HG03439 (cell line): ENCODE results near the gene MYO18B.

Experiments
- ATAC-seq: cut with Tn5 transposase; IDR thresholded peaks from one replicate; pipeline ENCODE4 v1.9.1; 2021; ENCODE audit warnings: mild to moderate bottlenecking, moderate library complexity; ENCODE audit not compliant: unreplicated experiment

The MYO18B gene

DNA sequence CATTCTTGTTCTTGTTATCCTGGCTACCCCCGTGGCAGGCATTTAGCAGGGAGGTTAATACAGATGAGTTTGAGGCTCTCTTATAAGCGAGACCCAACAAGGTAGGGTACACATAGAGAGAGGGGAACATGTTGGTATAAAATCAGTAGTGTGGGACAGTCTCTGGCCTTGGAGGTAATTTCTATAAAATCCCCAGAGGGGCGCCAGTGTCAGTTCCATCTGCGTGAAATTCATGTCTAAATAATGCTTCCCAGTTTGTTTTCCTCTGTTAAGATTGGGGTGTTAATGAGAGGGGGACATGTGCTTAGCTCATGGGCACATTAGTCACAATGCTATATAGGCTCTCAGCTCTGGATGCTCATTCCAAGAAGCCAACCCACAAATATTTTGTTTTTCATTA lies 150.7 kb downstream of the MYO18B start:
- ATAC-seq: no peak

DNA sequence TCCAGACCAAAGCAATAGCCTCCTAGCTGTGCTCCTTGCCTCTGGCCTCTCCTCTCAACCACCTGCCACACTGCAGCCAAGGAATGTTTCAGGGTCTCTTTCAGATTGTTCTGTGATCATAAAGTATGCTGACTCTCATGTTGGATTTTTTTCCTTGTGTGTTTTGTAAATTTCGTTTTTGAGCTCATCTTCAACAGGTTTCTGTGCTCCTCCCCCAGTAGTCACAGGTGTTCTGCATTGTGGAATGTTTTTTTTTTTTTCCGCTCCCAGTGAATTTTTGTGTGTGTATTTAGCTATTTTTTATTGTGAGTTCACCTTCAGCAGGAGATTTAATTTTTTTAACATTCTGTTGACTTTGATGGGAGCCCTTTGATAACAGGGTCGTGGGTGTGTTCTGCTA lies 153.7 kb downstream of the MYO18B start:
- ATAC-seq: no peak

DNA sequence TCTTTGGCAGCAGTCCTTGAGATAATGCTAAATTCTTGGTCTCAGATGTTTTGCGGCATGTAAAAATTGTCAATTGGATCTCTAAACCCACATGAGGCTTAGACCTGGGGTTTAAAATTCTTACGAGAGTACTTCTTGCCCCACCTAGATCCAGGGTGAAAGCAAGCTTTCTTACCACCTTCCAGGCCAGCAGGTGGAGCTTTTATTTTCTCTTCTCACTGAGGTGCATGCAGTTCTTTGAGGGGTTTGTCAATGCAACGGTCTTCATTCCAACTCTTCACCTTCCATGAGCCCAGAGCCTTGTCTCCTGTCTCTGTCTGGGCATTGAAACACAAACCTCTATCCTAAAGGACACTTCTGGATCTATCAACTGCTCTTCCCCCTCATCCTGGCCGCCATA lies 154.1 kb downstream of the MYO18B start:
- no peak for ATAC-seq

DNA sequence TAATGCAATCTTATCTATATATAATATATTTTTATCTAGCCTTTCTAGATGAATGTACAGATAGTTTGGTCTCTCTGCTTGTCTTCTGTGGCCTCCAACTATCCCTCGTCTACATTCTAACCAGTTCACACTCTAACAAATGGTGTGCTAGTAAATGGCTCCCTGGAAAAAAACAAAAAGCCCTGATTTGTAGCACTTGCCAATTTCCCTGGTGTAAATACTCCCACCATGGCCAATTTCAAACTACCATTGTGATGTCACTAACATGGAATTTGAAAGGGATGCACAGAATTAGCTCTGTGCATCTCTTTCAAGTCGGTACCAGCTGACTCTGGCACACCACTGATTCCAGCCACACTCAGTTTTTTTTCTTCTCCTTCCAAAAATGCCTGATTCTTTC lies 154.6 kb downstream of the MYO18B start:
- no peak for ATAC-seq

DNA sequence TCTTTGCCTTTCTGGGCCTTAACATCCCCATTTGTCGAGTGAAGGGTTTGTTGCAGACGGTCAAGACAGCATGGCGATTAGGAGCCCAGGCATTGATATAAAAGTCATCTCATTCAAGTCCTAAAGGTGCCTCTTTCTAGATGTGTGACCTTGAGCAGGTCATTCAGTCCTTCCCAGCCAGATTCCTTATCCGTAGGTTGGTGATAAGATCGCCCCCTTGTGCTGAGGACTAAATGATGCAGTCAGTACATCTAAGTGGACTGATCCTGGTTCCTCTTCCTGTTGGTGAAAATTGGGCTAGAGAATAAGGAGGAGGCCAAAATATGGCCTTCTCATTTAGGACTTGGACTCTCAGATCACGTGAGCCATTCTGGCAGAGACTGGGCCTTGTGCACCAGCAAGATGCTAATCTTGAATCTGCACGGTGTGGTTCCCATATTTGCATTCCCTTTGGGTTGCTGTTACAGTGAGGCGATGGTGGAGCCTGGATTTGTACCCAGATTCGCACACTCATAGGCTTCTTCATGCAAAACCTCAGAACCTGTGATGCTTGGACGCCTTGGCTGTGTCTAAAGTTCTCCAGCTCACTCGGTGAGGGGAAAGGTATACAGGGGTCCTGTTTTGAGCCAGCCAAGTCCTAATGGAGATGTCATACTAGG lies 156.8 kb downstream of the MYO18B start:
- no peak for ATAC-seq

DNA sequence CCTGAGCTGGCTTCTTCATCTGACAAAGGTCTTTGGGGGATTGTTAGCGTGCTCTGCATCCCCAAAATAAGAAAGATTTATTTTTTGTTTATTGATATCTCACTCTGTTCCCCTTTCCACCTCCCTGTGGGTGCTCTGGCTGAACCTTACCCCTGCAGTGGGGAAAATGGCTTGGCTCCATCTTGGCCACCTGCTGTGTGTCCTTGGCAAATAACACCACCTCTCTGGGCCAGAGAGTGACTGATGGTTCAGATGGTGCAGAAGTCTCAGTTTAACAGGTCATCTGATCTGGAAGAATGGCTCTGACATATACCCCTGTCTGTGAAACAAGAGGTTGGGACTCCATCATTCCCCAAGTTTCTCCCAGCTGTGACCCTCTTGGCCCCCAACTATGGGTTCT lies 157.6 kb downstream of the MYO18B start:
- ATAC-seq: no peak

DNA sequence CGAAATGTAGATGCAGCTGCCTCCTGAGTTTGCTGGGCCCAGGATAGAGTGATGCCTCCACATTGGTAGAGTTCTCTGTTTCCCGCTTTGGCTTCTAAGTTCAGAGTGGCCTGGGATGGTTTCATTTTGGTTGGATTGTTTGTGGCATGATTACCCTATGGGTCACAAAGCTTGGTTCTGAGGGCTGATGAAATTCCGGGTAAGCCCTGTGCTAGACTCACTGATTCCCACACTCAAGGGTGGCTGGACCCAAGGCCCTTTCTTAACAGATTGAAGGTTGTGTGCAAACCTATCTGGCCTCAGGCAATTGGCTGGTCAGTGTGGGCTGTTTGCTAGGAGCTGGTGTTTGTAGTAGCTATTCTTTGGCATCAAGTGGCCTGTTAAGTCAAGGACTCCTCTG lies 158.4 kb downstream of the MYO18B start:
- ATAC-seq: no peak

DNA sequence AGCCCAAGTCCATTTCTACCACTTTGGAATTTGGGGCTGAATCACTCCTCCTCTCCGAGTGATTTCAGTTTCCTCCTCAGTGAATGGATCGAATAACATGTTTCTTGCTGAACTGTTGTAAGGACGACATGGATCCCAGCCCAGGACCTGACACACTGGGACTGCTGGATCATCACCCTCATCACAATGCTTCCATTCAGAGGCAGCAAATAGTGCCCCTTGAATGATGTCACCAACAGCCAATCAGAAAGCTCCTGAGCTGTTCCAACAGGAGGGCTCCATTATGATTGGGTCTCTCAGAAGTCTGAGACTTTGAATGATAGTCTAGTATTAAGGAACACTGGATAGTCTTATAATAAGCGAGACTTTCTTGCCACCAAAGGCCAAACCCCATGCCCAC lies 158.9 kb downstream of the MYO18B start:
- no peak for ATAC-seq

DNA sequence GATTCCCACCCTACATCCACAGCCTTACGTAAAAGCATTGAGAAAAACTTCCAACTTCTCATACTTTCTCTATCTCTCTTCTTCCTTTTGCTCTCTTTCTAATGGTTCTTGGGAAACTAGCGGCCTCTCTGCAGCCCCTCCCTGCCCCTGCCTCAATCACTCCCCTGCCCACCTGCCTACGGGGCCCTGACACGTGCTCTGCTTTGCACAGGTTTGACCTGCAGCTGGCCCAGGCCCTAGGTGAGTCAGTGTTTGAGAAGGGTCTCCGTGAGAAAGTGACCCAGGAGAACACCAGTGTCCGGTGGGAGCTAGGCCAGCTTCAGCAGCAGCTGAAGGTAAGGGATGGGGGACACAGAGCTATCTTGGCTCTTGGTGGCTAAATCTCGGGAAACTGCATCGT lies 160.4 kb downstream of the MYO18B start:
- no peak for ATAC-seq

DNA sequence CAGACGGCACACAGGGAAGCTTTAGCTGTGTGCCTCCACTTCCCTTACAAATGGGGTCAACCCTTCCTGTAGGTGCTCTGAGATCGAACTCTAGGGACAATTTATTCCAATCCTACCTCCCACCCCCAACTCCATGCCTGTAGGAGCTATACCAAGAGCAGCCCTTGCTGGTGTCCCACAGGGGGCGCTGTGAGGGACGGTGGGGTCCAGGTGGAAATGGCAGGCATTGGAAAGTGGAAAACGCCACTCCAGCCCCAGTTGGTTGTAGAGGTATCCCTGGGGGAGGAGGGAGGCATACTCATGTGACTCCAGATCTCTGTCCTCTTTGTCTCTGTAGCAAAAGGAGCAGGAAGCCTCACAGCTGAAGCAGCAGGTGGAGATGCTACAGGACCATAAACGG lies 161.3 kb downstream of the MYO18B start:
- ATAC-seq: no peak

DNA sequence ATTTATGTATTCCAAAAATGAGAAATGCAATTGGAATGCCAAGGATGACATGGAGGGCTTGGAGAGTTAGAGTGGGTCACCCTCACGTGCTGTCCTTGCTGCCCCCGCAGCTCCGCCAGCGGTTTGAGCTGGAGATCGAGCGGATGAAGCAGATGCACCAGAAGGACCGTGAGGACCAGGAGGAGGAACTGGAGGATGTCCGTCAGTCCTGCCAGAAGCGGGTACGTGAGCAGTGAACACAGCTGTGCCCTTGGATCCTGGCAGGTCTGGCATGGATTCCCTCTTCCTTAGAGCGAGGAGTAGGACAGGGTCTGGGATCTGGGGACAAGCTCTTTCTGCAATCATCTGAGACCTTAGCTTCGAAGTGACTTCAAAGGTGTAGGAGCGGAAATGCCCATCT lies 166.2 kb downstream of the MYO18B start:
- no peak for ATAC-seq

DNA sequence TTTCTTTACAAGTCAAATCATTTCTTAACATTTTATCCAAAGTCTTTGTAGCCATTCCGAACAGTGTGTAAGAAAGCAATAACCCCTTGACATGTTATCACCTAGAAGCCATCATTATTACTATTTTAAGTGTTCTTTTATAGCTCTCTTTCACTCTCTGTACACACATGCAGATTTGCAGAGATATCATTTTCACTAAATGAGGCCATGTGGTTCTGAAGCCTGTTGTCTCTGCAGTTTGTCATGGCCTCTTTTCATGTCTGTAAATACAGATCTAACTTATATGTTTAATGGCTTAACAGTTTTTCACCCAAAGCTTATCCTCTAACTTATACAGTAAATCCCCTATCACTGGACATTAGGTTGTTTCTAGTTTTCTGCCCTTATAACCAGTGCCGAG lies 166.8 kb downstream of the MYO18B start:
- no peak for ATAC-seq

DNA sequence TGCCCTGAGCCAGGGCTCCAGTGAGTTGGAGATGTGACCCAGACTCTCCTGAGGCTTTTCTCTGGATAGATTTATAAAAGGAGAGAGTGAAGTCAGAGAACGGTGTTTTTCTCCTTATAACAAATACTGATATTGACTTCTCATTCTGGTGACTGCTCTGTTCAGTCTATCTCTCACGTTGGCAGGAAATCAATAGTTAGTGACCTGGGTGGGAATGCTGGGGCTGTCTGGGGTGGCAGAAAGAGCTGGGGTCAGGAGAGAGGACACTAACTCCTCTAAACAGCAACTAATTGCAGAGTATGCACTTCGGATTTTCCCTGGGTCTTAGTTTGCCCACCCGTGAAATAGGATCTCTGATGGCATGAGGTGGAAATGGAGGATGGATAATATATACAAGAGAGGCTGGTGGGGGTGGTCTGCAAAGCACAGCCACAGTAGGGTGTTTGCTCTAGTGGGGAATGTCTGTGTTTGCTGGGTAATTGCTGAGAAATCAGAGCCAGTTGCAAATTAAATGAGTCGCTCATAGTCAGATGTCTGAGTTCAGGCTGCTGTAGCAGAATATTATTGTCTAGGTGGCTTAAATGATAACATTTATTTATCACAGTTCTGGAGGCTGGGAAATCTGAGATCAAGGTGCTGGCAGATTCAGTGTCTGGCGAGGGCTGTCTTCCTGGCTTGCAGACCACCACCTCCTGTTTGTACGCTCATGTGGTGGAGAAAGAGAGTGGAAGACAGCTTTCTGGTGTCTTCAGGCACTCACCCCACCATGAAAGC lies 167.8 kb downstream of the MYO18B start:
- no peak for ATAC-seq

DNA sequence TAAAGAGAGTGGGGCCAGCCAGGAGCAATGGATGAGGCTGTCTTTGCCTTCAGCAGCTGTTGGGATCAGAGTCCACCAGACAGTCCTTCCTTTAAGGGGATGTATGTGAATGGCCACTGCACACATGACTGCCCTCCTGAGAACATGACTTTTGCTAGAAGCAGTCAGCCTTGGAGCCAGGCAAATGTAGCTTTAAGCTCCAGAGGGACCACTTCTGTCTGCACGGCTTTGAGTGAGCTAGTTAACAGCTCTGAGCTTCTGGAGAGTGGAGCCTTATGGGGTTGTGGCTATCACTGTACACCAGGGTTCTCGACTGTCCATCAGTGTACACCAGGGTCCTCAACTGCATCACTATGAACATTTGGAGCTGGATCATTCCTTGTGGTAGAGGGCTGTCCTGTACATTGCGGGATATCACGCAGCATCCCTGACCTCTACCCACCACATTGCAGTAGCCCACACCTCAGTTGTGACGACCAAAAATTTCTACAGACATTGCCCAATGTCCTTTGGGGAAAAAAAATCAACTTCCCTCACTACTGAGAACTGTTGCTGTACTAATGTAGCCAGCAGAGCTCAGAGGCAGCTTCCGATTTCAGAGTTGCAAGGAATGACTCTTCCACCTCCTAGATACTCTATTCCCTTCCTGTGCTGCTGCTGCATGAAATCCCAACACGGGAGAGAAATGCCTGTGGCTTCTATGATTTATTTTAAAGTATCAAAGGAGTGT lies 169.4 kb downstream of the MYO18B start:
- ATAC-seq: no peak

DNA sequence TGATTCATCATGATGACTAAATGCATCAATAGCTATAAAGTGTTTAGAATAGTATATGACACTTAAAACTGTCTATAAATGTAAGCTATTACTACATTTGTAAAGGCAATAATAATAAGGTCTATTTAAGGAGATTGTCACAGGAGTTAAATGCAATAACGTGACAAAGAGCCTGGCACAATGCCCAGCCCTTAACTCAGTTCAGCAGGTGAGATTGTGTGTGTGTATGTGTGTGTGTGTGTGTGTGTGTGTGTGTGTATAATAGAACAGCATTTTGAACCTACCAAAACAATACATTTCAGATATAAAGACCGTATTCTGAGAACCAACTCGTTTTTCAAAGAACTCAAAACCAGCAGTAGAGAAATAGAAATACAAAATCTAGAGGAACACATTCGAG lies 177.5 kb downstream of the MYO18B start:
- ATAC-seq: no peak

DNA sequence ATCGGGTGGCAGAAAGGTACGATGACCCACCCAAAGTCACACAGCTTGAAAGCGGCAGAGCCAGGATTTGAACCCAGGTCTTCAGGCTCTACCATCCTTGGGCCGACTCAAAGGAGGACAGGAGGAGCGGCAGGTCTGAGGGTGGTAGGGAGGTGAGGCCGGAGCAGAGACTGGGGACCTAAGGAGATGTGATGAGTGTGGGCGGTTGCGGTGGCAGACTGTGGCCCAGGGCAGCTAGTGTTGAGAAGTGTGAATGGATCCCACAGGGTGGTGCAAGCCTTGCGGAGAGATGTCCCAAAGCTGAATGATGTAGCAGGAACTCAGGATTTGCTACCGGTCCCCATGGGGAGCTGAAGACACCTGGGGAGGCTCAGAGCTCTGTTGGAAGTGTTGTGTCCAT lies 180.2 kb downstream of the MYO18B start:
- no peak for ATAC-seq

DNA sequence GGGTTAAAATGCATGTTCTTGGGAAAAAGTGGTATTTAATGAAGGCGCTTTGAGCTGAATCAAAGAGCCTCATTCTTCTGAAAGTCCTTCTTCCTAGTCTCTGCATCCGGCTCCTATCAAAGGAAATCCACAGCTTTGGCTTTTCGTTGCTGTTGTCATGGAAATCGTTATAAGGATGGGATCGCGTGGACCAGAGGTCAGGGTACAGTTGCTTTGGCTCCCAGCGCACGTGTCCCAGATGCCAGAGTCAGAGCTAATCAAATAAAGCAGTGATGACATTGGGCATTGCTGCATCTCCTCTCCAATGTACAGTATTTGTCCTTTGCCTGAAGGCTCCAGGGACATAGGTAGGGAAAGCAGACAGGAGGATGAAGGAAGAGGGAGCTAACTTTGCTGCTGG lies 181.9 kb downstream of the MYO18B start:
- ATAC-seq: no peak

DNA sequence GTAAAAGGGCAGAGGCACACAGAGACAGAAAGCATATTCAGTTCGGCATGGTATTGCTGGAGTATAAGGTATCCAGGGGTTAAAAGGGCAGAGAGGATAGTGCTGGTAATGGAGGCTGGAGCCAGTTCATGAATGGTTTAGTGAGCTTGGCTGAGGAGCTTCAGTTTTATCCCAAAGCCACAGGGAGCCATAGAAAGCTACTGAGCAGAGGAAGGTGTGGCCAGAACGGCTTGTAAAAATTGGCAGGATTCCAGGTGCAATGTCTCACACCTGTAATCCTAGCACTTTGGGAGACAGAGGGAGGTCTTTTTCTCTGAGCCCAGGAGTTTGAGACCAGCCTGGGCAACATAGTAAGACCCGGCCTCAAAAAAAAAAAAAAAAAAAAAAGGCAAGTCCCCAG lies 186.1 kb downstream of the MYO18B start:
- no peak for ATAC-seq

DNA sequence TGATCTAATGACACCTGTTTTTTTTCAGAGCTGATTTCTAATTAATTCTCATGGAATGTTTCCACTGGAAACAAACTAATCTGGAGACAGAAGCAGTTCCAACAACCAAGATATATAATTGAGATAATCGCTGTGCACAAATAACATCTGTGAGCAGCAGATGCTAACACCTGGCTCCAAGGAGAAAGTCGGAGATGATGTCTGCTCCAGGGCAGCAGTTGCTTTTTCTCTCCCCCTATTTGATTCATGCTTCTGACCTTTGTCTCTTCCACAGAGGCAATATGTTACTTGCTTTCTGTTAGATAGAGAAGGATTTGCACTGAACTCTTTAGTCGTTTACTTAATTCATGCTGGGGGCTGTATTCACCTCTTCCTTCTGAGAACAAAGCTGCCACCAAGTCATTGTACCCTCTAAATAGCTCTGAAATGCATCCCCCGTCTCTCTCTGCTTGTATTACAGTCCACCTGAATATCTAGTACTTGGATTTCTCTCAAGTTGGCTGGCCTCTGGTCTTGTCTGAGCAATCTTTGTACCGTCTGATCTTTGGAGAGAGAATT lies 187.4 kb downstream of the MYO18B start:
- ATAC-seq: no peak

DNA sequence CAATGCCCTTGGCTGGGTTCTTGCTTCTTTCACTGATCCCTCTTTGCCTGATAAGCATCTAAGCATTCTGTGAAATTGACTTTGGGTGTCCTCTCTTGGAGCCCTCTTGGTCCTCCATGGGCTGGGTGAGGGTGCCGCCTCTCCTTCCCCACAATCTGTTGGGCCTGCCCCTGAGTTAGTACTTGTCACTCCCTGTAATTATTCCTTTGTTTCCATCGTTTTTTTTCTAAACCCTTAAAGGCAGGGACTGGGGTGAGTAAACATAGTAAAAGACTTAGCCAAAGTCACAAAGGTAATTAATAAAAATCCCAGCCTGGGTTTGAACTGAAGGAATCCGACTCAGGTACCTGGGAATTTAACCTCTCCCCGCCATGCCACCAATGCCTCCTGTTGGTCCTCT lies 188.1 kb downstream of the MYO18B start:
- no peak for ATAC-seq

DNA sequence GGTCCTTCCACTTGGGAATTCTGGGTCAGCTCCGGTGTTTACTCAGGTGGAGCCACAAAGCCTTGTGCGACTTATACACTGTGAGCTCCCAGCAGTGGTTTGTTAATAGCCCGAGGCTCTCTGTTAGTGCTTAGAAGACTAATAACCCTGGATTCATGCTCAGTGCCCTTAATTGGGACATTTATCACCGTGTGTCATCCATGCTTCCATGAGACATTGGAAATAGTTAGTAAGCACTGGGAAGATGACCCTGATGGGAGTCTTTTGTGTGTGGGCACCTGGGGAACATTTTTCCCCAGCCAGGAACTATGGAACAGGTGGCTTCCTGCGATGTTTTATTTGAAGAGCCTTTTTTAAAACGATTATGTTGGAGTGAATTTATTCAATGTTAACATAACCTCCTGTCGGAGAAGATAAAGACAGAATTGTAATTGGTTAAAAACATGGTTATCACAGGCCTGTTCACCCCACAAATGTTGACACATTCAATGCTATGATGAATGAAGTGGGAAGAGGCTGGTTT lies 188.9 kb downstream of the MYO18B start:
- no peak for ATAC-seq
